SU-DHL-6 (cell line): ENCODE results near the gene C1orf35.

ENCODE experiments used
- CTCF ChIP-seq: fragments of 200-600 bp; sonication (generic); IDR thresholded peaks from one replicate; pipeline ENCODE4 v1.5.1; 2017; ENCODE audit warnings: antibody characterized with exemption, mild to moderate bottlenecking, low read length, moderate library complexity; ENCODE audit not compliant: insufficient read depth, poor library complexity, severe bottlenecking
- EZH2phosphoT487 ChIP-seq: fragments of 200-600 bp; sonication (generic), shearing (Covaris generic); conservative IDR thresholded peaks from 2 replicates; pipeline ENCODE4 v1.6.1; 2018; ENCODE audit warnings: mild to moderate bottlenecking, antibody characterized with exemption, low read length, moderate library complexity, mixed read lengths

- TF ChIP-seq CTCF = no peak
- no peak for TF ChIP-seq EZH2phosphoT487
Observed at GRCh38 chr1:228147151-228147693, 44.1 kb upstream of the C1orf35 start.
